ENCODE results near the gene SLFN14. TPM values are rescaled to one million over a fixed set of nuclear protein-coding genes. Genes with fewer than 3 reads are reported as not detected.
"Not testable (repeated sequence)": the region's sequence is repeated elsewhere in the genome, so short reads cannot be mapped to it uniquely, and the experiment has no call there.

The SLFN14 gene
- total RNA-seq, 1 experiment from 2014 or later: not detected

GRCh38 chr17:35519439-35519838 lies 41.2 kb downstream of the SLFN14 start:
- CTCF ChIA-PET: no interaction called here

DNA sequence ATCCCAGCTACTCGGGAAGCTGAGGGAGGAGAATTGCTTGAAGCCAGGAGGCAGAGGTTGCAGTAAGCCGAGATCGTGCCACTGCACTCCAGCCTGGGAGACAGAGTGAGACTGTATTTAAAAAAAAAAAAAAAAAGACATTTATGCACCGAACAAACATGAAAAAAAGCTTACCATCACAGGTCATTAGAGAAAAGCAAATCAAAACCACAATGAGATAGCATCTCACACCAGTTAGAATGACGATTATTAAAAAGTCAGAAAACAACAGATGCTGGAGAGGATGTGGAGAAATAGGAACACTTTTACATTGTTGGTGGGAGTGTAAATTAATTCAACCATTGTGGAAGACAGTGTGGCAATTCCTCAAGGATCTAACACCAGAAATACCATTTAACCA lies 42.2 kb downstream of the SLFN14 start:
- intact Hi-C loops (cut with micrococcal nuclease; ENCODE audit: unreplicated experiment); in situ Hi-C loops (cut with HindIII; ENCODE audit: low pct_unique_long_range_greater_than_20kb, low sequenced_read_pairs); ATAC-seq; H3K4me3 ChIP-seq (ENCODE audit: low read depth in 2 of 2, low read length in 2 of 2); H3K27me3 ChIP-seq (ENCODE audit: control insufficient read depth, insufficient read depth, low read length); DNase-seq (ENCODE audit: low read depth, low spot score); H3K27ac ChIP-seq (ENCODE audit: low read length); POLR2A ChIA-PET; H3K4me1 ChIP-seq (ENCODE audit: control insufficient read depth, insufficient read depth, low read length); H3K36me3 ChIP-seq (ENCODE audit: control insufficient read depth, insufficient read depth, low read length); H3K9me3 ChIP-seq (ENCODE audit: control insufficient read depth, insufficient read depth, low read depth, low read length); BruUV-seq (replicated peaks): not testable (repeated sequence)
- CTCF ChIA-PET: interaction anchor here (0.6 kb wide), 1 partner anchor 15 kb away, joined by 3 read pairs; no protein-coding TSS in a partner anchor

More at GRCh38 chr17:35519439-35519838, 41.2 kb downstream of the SLFN14 start:
- Histone ChIP-seq H3K4me3 (ENCODE audit: low read depth in 2 of 2, low read length in 2 of 2) (no peak overlapping the region), H3K4me1 (ENCODE audit: control insufficient read depth, insufficient read depth, low read length) (no peaks in the 10 kb centered on the region), H3K9me3 (ENCODE audit: control insufficient read depth, insufficient read depth, low read depth, low read length) (no peaks in the 10 kb centered on the region), H3K27me3 (ENCODE audit: control insufficient read depth, insufficient read depth, low read length) (0 out of 2 replicates have a peak, but pooled peaks cover 3% of the 10 kb centered on the region), H3K36me3 (ENCODE audit: control insufficient read depth, insufficient read depth, low read length) (no peaks in the 10 kb centered on the region), H3K27ac (ENCODE audit: low read length) (no peak overlapping the region)
- POLR2A ChIA-PET: no interaction called here
- intact Hi-C loops (cut with micrococcal nuclease; ENCODE audit: unreplicated experiment): no loop called here
- TF ChIP-seq POLR2AphosphoS5 (IDR thresholded peaks at IDR 0.05; ENCODE audit: low read depth, low read length) (no peak), REST (IDR thresholded peaks at IDR 0.05; ENCODE audit: insufficient read depth in 1 of 2, low read depth in 2 of 2, low read length in 1 of 2) (no peak), TCF7L2 (IDR thresholded peaks at IDR 0.05; ENCODE audit: low read depth, low read length) (no peak), SIN3A (IDR thresholded peaks at IDR 0.05; ENCODE audit: borderline replicate concordance, insufficient read depth, low read depth, low read length) (no peak)
- TF ChIP-seq, protein P1, sequence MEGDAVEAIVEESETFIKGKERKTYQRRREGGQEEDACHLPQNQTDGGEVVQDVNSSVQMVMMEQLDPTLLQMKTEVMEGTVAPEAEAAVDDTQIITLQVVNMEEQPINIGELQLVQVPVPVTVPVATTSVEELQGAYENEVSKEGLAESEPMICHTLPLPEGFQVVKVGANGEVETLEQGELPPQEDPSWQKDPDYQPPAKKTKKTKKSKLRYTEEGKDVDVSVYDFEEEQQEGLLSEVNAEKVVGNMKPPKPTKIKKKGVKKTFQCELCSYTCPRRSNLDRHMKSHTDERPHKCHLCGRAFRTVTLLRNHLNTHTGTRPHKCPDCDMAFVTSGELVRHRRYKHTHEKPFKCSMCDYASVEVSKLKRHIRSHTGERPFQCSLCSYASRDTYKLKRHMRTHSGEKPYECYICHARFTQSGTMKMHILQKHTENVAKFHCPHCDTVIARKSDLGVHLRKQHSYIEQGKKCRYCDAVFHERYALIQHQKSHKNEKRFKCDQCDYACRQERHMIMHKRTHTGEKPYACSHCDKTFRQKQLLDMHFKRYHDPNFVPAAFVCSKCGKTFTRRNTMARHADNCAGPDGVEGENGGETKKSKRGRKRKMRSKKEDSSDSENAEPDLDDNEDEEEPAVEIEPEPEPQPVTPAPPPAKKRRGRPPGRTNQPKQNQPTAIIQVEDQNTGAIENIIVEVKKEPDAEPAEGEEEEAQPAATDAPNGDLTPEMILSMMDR (IDR thresholded peaks at IDR 0.05): no peak
- in situ Hi-C loops (cut with HindIII; ENCODE audit: low pct_unique_long_range_greater_than_20kb, low sequenced_read_pairs): no loop called here
- no TSS peak for BruUV-seq (replicated peaks)
- DNase-seq (ENCODE audit: low read depth, low spot score) (no peak), ATAC-seq (no peak)

DNA sequence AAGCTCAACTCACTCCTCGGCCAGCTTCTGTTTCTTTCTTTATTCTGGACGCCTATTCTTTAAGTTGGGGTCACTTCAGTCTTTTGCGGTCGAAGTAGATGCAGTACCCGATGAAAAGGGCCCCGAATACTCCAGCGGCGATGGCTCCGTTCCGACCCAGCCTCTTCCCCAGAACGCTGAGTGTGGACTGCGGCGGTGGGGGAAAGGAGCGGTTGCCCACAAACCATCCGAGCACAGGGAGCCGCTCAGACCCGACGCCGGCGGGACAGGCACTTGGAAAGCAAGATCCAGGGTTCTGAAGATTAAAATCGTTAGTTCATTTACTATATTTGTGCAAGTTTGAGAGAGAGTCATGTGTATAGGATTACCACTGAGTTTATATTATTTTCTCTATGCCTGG lies 45.6 kb downstream of the SLFN14 start:
- Histone ChIP-seq H3K27ac (ENCODE audit: low read length) (no peak overlapping the region), H3K36me3 (ENCODE audit: control insufficient read depth, insufficient read depth, low read length) (no peaks in the 10 kb centered on the region), H3K4me1 (ENCODE audit: control insufficient read depth, insufficient read depth, low read length) (no peaks in the 10 kb centered on the region), H3K4me3 (ENCODE audit: low read depth in 2 of 2, low read length in 2 of 2) (no peak overlapping the region), H3K9me3 (ENCODE audit: control insufficient read depth, insufficient read depth, low read depth, low read length) (no peaks in the 10 kb centered on the region), H3K27me3 (ENCODE audit: control insufficient read depth, insufficient read depth, low read length) (peaks cover 5% of the 10 kb centered on the region; the same call in 1 of the 2 replicates)
- ChIA-PET CTCF (no interaction called here), POLR2A (no interaction called here)
- in situ Hi-C loops (cut with HindIII; ENCODE audit: low pct_unique_long_range_greater_than_20kb, low sequenced_read_pairs) (no loop called here), intact Hi-C loops (cut with micrococcal nuclease; ENCODE audit: unreplicated experiment) (no loop called here)
- ATAC-seq (no peak), DNase-seq (ENCODE audit: low read depth, low spot score) (no peak)
- no TSS peak for BruUV-seq (replicated peaks)
- TF ChIP-seq REST (IDR thresholded peaks at IDR 0.05; ENCODE audit: insufficient read depth in 1 of 2, low read depth in 2 of 2, low read length in 1 of 2) (no peak), SIN3A (IDR thresholded peaks at IDR 0.05; ENCODE audit: borderline replicate concordance, insufficient read depth, low read depth, low read length) (no peak), TCF7L2 (IDR thresholded peaks at IDR 0.05; ENCODE audit: low read depth, low read length) (no peak), POLR2AphosphoS5 (IDR thresholded peaks at IDR 0.05; ENCODE audit: low read depth, low read length) (no peak)
- TF ChIP-seq, protein P1 (IDR thresholded peaks at IDR 0.05): no peak

All from Panc1 (cell line).